Endometrial microvascular endothelial cells (primary cell): ENCODE data around the gene DPP6. TPM values are rescaled to one million over a fixed set of nuclear protein-coding genes. Genes with fewer than 3 reads are reported as not detected.

ENCODE experiments used
- in situ Hi-C: cut with HindIII; loops from 2 replicates; pipeline ENCODE4 v1.10.0; 2017; ENCODE audit warnings: low sequenced_read_pairs, low pct_unique_long_range_greater_than_20kb; ENCODE audit errors: inconsistent ontology term
- total RNA-seq: library from RNA; depleted of rRNA; stranded (reverse); fragments of >200 nt; gene quantifications from one replicate; pipeline ENCODE4 v1.2.3, GENCODE V29; 2015; ENCODE audit errors: inconsistent ontology term

The DPP6 gene
- total RNA-seq, 1 donor from 2014 or later = not detected

DNA sequence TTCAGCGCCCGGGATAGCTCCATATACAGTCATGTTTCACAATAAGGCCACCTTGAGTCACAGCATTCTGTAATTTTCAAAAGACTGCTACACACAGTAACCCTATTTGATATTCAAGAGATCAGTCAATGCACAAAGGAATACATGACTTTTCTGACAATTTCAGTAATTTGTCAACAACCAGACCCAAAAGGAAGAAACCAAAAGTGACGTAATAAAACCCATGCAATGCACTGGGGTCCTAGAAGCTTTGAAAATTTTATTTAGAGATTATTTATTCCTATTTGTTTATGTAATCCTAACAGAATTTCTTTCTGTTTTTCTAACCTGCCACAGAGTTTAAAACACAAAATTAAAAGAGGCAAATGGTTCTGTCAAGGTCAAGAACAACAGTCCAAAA lies 421.2 kb downstream of the DPP6 start:
- in situ Hi-C loops = no loop called here

DNA sequence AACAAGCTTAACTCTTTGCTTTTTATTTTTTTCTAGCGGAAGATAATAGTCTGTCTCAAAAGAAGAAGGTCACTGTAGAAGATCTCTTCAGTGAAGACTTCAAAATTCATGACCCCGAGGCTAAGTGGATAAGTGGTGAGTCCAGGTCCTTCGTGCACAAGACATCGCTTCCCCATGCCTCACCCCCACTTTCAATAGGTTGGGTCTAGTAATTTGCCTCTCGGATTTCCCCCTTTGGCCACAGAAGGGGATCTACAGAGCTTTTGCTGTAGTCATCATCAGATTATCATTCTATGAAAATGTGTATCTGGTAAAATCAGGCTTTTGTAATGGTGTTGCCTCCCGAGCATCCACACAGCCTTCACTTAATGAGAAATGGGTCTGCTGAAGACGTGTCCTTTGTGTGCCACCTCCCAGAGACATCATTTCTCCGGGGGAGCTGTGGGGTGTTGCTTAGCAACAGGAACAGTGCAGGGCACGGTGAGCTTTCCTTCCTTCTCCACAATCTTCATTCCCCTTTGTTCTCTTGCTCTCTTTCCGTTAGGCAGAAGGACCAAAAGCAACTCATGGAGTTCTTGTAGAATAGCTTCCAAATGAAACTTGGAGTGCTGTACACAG lies 422.8 kb downstream of the DPP6 start:
- in situ Hi-C loops = no loop called here

DNA sequence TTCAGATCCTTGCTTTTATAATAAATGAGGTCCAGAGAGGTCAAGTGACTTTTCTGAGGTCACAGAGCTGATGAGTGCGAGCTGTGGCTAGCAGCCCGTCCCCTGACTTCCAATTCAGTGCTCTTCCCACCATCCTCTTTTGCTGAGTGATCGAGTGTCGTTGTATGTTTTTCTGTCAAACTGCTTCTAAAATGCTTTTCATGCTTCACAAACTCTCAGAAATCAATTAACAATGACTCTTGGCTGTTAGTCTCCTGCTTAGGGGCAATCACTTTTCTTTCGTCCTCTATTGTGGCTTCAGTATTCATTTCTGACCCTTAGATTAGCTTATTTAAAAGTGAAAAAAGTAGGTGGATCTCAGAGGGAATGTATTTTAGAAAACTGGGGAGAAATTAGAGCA lies 423.7 kb downstream of the DPP6 start:
- in situ Hi-C loops = no loop called here

DNA sequence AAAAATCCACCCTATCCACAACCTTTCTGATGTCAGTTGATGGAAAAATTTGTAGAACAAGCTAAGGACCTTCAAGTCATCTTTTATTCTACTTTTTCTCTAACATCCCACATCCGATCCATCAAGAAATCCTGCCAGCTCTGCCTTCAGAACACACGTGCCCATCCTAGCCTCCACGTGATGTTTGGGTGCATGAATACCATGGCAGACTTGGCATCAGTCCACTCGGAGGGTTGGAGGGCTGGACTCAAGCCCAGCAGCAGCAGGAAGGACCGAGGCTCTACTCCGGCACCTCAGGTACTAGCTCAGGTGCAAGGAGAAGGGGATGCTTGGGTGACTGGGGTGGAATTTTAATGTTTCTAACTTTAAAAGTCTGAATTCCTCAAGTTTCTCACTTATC lies 428.6 kb downstream of the DPP6 start:
- in situ Hi-C loops = no loop called here

DNA sequence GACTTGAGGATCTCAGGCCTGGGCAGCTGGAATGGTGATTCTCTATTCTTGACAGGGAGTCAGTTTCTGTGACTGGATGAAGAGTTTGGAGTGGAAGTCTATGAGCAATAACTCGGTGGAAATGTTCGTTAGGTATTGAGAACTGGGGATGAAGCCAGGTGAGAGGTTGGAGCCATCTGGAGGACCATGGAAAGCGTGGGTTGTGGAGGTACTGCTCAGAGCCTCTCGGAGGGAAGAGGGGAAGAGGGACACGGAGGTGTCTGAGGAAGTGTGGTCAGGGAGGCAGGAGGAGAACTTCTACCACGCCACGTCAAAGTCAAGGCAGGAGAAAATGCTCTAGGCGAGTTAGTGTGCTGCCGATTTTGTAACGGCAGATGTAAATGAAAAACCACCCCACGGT lies 430.7 kb downstream of the DPP6 start:
- in situ Hi-C loops = no loop called here

DNA sequence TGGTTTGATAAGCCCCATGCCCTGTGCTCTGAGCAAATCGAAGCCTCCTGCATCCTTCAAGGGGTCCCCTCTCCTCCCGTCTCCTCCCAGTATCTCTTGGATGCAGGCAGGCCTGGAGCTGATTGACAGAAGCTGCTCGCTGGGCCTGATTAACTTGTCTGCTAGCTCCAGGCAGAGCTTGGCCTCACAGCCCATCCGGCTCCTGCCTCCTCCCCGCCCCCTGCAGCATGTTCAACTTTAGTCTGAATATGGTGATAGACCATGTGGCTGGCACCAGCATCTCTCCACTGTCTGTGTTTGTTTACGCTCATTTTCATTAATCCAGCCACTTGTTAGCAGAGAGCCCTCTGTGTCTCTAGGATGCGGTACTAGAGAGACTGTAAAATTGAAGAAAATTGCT lies 432.2 kb downstream of the DPP6 start:
- in situ Hi-C loops = no loop called here

DNA sequence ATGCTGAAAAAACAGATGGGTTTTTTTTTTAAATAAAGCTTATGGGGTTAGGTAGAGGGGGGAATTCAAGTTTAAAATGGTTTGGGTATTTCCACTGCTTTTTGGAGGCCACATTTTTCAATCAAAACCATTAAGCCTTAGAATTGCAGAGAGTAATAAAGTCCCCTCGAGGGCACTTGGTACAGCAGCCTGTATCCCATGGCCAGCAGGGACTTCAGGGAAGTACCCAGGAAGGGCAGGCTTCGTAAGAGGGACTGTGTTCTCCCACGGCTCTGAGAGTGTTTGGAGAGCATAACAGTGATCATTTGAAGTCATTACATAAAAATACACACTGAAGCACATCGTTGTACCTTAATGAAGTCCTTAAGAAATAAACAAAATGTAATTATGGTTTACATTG lies 432.7 kb downstream of the DPP6 start:
- in situ Hi-C loops = no loop called here

DNA sequence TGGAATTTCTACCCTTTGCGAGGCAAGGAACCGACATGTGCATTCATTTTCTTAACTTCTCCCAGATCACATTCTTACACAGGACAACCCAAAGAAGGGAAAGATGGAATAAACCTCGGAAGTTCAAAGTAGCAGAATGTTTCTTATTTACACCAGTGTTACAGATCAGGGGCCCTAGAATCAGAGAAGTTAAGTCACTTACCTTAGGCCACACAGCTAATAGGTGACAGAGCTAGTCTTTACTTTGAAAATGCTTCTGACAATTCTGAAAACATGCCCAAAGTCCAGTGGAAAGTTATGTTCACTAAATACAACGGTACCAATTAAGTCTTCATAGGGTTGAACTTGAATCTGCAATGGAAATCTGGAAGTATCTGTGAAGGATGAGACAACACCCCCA lies 437.7 kb downstream of the DPP6 start:
- in situ Hi-C loops = no loop called here

DNA sequence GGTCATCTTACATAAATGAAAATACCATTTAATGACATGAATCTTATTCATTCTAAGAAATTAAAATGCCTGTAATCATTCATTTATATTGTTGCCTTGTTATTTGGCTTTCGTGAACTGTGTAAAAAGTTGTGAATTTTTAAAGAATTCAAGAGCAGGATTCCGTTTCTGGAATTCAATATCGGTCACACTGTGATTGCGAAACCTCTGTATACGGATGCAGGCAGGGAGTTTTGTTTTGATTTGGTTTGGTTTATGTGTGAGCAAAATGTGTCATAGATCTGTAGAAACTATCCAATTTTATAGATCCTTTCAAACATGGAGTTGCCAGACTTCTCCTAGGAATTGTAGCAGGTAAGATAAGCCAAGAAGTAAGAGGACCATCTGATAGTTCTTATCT lies 441.4 kb downstream of the DPP6 start:
- in situ Hi-C loops = no loop called here

DNA sequence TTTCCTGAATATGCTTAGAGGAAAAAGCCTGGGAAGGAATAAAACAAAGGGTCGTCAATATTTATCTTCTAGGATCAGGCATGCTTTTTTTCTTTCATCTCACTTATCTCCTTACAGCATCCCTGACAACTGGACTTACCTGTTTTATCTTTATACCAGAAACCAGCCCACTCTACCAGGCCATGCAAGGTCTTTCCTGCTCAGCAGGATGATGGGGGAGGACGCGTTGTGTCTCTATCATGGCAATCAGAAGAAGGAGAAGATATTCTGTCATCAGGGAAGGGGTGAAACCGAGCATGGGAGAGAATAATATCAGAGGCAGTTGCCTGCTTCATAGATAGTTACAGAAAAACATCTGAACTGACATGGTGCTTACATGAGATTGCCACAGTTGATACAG lies 445.6 kb downstream of the DPP6 start:
- in situ Hi-C loops = no loop called here

DNA sequence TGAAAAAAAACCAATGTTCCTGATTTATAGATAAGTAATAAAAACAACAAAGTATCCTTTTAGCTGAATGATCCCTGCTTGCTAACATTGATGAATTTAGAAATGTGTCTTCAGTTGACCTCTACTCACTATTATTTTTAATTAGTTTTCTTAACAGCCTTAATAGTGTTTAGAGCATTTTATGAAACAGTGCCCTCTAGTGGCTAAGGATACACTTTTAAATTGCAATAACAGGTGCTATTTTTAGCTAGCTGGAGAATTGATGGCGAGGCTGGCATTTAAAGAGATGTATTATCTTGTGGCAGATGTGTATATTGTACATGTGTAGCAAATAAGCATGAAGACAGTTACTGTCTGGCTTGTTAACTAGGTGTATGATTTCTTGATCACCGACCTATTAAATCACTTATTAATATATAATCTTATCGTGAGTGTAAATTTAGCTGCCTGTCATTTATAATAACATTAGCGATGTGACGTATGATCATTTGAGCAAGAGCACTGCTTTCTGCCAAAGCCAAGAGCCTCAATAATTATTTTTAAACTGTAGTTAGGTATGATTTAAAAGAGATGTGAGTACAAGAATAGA lies 451.9 kb downstream of the DPP6 start:
- in situ Hi-C loops = no loop called here

DNA sequence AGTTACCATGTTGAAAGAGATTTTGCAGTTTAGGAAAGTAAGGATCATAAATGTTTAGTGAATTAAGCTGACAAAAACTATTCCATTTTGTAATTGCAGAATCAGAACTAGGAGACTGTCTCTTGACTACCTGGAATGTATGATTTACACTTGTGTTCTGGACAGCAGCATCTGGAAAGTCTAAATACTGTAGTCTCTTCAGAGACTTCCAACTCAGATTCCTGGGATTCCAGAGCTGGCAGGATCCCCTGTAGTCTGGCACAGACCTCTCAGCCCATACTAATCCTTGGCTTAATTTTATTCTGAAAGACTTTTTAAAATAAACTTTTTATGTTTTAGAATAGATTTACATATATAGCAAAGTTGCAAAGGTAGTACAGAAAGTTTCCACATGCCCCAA lies 452.7 kb downstream of the DPP6 start:
- in situ Hi-C loops = no loop called here

DNA sequence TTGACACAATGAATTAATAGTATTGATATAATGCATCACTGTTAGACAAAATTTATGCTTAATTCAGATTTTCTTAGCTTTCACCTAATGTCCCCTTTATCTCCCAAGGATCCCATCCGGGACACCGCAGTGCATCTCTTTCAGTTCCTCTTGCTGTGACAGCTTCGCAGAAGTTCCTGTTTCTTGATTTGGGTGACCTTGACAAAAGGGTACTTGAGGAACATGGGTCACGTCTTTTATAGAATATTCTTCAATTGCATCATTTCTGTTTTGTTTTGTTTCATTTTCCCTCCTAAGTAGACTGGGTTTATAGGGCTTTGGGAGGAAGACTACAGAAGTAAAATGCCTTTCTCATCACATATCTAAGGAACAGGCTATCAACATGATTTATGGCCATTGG lies 453.2 kb downstream of the DPP6 start:
- in situ Hi-C loops = no loop called here

DNA sequence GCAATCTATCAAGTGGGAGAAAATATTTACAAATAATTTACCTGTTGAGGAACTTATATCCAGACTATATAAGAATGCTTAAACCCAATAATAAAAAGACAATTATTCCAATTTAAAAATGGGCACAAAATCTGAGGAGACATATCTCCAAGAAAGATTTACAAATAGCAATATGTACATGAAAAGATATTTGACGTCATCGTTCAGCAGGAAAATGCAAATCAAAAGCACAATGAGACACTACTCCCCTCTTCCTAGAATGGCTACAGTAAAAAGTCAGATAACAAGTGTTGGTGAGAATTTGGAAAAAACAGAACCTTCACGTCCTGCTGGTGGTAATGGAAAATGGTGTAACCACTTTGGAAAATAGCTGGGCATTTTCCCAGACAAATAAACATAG lies 457.0 kb downstream of the DPP6 start:
- in situ Hi-C loops = no loop called here

DNA sequence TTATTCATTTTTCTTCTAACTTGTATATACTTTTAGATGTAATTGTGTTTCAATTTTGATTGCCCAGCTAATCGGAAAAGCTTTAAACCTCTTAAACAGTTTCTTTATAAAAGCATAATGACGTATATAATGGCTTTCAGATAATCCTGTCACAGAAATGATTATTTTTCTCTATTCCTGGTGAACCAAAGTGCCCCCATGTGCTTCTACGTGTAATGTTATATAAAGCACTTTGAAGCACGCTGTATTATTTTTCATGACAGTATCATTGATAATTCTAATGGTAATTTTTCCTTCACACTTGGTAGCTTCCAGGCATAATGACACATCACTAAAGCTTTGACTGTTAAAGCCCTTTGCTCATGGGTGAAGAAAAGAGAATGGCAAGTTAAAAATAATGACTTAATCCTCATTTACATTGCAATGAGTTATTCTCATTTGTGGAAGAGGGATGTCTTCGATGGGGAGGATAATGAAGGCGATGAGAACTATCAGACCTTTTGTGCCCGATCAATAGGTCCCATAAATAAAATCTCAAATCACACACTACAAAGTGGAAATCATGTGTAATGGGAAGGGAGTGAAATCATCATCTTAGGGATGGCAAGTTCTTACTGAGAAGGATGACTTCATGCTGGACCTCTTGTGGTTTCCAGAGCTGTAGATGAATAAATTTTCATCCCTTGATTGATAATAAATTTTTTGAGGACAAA lies 460.1 kb downstream of the DPP6 start:
- in situ Hi-C loops = no loop called here

DNA sequence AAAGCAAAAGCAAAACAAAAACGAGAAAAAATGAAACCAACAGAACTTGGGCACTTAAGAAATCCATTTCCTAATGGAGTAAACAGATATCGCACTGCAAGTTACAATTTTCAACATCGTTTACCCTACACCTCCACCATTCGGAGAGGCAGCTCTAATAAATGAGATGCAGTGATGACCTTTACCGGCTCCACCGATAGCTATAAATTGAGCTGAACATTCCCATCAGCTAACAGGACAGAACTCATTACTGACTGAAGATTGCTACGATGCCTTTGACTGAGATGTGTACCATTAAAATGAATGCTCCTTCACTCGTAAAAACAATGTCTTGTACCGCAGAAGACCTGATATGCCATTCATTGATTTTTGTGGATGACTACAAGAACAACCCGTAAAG lies 465.6 kb downstream of the DPP6 start:
- in situ Hi-C loops = no loop called here

DNA sequence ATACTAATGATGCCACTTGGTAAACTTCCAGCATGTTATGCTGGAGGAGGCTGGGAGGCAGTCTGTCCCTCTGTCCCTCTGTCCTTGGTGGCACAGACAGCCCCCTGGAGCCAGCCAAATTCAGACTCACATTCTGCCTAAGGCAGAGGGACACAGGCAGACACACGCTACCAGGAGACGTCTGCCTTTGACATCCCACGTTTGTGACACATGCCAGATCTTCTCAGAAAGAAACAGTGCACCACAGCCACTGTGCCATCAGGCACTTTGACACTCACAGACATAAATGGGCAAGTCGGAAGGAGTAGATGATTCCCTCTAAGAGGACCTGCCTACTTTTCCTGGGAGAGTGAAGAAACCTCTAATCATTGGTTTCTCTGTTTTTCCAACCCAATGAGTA lies 467.0 kb downstream of the DPP6 start:
- in situ Hi-C loops = no loop called here

DNA sequence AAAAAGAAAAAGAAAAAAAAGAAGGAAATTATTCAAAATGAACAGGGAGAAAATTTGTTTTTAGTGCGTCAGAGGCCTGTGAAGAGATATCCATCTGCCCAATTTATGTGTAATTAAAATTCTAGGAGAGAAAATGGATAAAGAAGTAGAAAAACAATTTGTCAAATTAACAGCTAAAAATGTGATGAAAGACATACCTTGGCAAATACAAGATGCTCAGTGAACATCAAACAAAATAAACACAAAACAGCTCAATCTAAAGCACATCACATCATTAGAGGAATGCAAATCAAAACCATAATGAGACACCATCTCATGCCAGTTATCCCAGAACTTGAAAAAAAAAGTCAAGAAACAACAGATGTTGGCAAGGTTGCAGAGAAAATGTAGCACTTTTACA lies 477.9 kb downstream of the DPP6 start:
- in situ Hi-C loops = no loop called here

DNA sequence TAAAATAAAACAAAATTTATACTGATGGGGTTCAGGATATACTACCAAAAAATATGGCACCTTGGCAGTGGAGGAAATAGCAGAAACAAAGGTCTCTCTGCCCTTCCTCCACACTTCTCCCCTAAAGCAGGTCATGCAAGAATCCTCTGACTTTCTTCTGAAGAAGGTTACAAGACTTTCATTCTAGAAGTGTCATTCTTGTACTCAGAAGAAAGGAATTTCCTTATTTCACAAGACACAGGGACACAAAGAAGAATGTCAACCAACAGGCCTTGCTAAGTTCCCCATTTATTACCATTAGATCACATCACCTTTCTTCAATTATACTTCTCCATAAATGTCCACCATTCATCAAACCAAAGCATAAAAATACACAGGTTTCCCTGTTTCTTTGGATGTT lies 480.6 kb downstream of the DPP6 start:
- in situ Hi-C loops = no loop called here

DNA sequence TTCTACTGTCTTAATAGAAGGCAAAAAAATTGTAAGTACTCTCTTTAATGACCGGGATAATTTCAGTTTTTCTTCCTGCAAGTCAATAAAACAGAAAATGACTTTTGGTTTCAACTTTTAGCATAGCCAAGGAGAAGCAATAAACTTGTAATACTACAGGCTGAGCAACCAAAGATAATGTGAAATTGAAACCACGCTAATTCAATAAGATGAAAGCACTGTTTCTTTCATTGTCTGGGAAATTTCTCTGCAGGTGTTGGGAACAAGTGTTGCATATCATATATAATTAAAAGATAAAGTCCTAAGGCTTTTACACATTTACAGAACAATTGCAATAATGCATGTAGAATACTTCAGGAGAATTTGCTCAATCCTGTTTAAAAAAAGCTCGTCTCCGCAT lies 488.4 kb downstream of the DPP6 start:
- in situ Hi-C loops = no loop called here

DNA sequence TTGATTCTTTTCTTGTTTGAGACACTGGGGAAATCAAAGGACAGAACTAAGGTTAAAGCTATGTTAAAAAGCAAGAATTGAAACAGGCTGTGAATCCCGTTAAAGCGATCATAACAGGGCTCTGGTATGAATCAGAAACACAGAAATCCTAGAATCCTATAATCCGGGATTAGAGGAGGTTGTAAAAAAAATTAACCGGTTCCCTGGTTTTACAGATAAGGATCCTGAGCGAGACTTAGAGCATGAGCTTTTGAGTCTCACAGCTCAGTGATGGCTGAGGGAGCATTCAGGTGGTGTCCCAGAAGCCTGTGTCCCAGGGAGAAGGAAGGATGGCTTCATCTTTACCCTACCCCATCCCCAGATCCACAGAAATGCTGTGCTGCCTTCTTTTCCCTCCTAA lies 489.4 kb downstream of the DPP6 start:
- in situ Hi-C loops = no loop called here
